ENCODE measurements around the gene ATP1A2. TPM values are rescaled to one million over a fixed set of nuclear protein-coding genes. Genes with fewer than 3 reads are reported as not detected.

ATP1A2 gene
- total and polyA plus RNA-seq, 2 experiments from 2014 or later, result 11.3 to 40.9 TPM

GRCh38 chr1:160171354-160171753 lies 55.8 kb downstream of the ATP1A2 start:
- TF ChIP-seq, protein P1, sequence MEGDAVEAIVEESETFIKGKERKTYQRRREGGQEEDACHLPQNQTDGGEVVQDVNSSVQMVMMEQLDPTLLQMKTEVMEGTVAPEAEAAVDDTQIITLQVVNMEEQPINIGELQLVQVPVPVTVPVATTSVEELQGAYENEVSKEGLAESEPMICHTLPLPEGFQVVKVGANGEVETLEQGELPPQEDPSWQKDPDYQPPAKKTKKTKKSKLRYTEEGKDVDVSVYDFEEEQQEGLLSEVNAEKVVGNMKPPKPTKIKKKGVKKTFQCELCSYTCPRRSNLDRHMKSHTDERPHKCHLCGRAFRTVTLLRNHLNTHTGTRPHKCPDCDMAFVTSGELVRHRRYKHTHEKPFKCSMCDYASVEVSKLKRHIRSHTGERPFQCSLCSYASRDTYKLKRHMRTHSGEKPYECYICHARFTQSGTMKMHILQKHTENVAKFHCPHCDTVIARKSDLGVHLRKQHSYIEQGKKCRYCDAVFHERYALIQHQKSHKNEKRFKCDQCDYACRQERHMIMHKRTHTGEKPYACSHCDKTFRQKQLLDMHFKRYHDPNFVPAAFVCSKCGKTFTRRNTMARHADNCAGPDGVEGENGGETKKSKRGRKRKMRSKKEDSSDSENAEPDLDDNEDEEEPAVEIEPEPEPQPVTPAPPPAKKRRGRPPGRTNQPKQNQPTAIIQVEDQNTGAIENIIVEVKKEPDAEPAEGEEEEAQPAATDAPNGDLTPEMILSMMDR (IDR thresholded peaks at IDR 0.05; ENCODE audit: low read depth, low read length), result no peak
- Histone ChIP-seq H3K27me3 (no peaks in the 10 kb centered on the region), H3K36me3 (no peaks in the 10 kb centered on the region), H3K27ac (no peak overlapping the region), H3K4me3 (no peak overlapping the region), H3K9me3 (ENCODE audit: low read depth) (no peaks in the 10 kb centered on the region), H3K4me1 (ENCODE audit: low read depth) (peaks cover 20% of the 10 kb centered on the region)
- DNase-seq (ENCODE audit: low read depth in 1 of 2, low spot score in 1 of 2), result peak in 1 of 2 donors; percentile 8

DNA sequence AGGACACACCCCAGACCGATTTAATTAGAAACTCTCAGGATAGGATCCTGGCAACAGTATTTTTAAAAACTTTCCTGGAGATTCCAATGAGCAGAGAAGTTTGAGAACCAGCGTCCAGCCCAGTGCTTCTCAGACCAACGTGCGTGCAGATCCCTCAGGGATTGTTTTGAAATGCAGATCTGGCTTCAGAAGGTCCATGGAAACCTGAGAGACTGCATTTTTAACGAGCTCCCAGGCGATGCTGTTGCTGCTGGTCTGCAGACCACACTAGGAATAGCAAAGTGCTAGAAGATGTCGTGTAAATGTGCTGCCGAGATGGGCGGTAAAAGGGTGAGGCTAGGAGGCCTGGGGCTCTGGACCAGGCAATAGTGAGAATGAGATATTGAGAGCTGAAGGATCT lies 56.4 kb downstream of the ATP1A2 start:
- Histone ChIP-seq H3K4me3 (no peak overlapping the region), H3K27me3 (no peaks in the 10 kb centered on the region), H3K9me3 (ENCODE audit: low read depth) (no peaks in the 10 kb centered on the region), H3K27ac (no peak overlapping the region), H3K4me1 (ENCODE audit: low read depth) (peaks cover 24% of the 10 kb centered on the region), H3K36me3 (no peaks in the 10 kb centered on the region)
- TF ChIP-seq, protein P1 (IDR thresholded peaks at IDR 0.05; ENCODE audit: low read depth, low read length), result no peak
- DNase-seq (ENCODE audit: low read depth in 1 of 2, low spot score in 1 of 2), result no peak

GRCh38 chr1:160177231-160177630 lies 61.7 kb downstream of the ATP1A2 start:
- H3K9me3 ChIP-seq (ENCODE audit: low read depth), result no peaks in the 10 kb centered on the region
- no peak for DNase-seq (ENCODE audit: low read depth in 1 of 2, low spot score in 1 of 2)
- H3K27me3 ChIP-seq, result no peaks in the 10 kb centered on the region
- H3K36me3 ChIP-seq, result no peaks in the 10 kb centered on the region
- peaks cover 9% of the 10 kb centered on the region for H3K4me1 ChIP-seq (ENCODE audit: low read depth)
- H3K27ac ChIP-seq, result peak overlapping the region; percentile 68
- H3K4me3 ChIP-seq, result no peak overlapping the region
- TF ChIP-seq, protein P1 (IDR thresholded peaks at IDR 0.05; ENCODE audit: low read depth, low read length), result no peak

GRCh38 chr1:160177667-160178066 lies 62.1 kb downstream of the ATP1A2 start:
- Histone ChIP-seq H3K27ac (peak overlapping the region; percentile 68), H3K4me1 (ENCODE audit: low read depth) (peaks cover 9% of the 10 kb centered on the region), H3K9me3 (ENCODE audit: low read depth) (no peaks in the 10 kb centered on the region), H3K4me3 (no peak overlapping the region), H3K27me3 (no peaks in the 10 kb centered on the region), H3K36me3 (no peaks in the 10 kb centered on the region)
- TF ChIP-seq, protein P1 (IDR thresholded peaks at IDR 0.05; ENCODE audit: low read depth, low read length), result no peak
- no peak for DNase-seq (ENCODE audit: low read depth in 1 of 2, low spot score in 1 of 2)

DNA sequence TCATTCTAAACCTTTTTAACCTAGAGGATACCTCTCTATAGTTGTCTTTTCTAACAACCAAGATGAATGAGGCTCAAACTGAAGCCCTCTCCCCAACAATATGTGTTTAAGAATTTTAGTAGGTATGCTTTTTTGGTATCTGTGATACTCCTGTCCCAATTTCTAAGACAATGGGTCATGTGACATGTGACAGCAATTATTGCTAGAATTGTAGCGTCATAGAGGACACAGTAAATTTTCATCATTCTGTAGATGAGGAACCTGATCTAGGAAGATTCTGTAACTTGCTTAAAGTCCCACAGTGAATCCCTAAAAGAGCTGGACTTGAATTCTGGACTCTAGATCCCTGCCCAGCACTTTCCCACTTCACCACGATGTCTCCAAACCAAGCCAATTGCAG lies 63.2 kb downstream of the ATP1A2 start:
- TF ChIP-seq, protein P1 (IDR thresholded peaks at IDR 0.05; ENCODE audit: low read depth, low read length), result no peak
- Histone ChIP-seq H3K36me3 (no peaks in the 10 kb centered on the region), H3K4me3 (no peak overlapping the region), H3K27me3 (no peaks in the 10 kb centered on the region), H3K4me1 (ENCODE audit: low read depth) (peaks cover 9% of the 10 kb centered on the region), H3K9me3 (ENCODE audit: low read depth) (no peaks in the 10 kb centered on the region), H3K27ac (no peak overlapping the region)
- no peak for DNase-seq (ENCODE audit: low read depth in 1 of 2, low spot score in 1 of 2)

DNA sequence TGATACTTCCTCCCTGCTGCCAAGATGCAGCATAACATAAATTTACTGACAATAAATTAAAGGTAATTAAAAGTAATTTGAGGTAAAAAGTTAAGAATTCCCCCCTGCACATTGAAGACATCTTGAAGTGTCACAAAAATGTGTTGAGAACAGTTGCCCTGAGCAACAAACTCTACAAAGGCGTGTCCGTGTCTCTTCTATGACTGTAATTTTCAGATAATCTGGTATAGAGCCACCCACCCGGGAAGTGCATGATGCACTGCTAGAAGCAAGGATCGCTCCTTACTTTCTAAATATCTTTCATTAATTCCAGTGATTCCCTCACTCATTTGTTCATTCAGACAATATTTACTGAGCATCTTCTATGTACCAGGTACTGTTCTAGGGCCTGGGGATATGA lies 63.8 kb downstream of the ATP1A2 start:
- Histone ChIP-seq H3K4me3 (no peak overlapping the region), H3K27me3 (no peaks in the 10 kb centered on the region), H3K36me3 (no peaks in the 10 kb centered on the region), H3K9me3 (ENCODE audit: low read depth) (no peaks in the 10 kb centered on the region), H3K4me1 (ENCODE audit: low read depth) (peaks cover 9% of the 10 kb centered on the region), H3K27ac (no peak overlapping the region)
- TF ChIP-seq, protein P1 (IDR thresholded peaks at IDR 0.05; ENCODE audit: low read depth, low read length), result no peak
- DNase-seq (ENCODE audit: low read depth in 1 of 2, low spot score in 1 of 2), result no peak
